ENCODE results near the gene MRPL55.
A peak's percentile ranks its signal among the peaks of the same experiment; 100 is the strongest.

The MRPL55 gene

DNA sequence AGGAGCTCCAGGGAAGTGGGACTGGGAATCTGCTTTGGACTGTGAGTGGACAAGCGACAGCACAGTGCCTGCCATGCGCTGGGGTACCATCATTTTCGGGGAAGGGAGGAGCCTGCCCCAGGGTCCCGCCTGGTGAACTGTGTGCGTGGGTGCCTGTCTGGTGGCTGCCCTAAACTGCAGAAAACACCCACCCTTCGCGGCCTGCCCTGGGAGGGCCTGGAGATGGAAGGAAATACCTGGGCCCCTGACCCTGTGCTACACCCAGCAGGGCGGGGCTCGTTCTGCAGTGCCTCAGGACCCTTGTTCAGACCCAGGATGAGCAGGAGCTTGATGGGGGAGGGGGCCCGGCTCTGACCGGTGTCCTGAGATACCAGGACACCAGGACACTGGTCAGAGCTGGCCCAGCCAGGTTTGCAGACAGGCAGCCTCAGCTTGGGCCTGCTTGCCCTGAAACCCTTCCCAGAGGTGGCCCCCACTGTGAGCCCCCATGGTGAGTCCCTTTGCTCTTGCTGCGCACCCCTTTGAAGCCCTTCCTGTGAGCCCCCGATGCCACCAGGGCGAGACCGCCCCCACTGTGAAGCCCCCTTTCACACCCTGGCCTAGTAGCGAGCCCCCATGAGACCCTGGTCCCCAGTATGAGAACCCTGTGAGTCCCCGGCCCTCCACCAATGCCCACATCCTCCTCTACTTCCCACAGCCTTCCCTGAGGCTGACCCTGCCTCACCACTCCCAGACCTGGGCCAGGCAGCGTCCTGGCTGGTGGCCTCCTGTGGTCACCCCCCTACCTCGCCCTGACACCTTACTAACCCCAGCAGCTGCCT lies 43.2 kb upstream of the MRPL55 start:
- Histone ChIP-seq H3K4me1 (ENCODE audit: insufficient read depth, low read length) (0 out of 2 replicates have a peak, but pooled peaks cover 5% of the 10 kb centered on the region), H3K27ac (ENCODE audit: low read depth, low read length) (no peak overlapping the region), H3K9me3 (ENCODE audit: insufficient read depth, low read depth, low read length) (no peaks in the 10 kb centered on the region), H3K9ac (ENCODE audit: low read depth, low read length) (no peak overlapping the region), H3K36me3 (ENCODE audit: insufficient read depth, low read length) (no peaks in the 10 kb centered on the region), H3K27me3 (ENCODE audit: insufficient read depth, low read length) (no peaks in the 10 kb centered on the region), H3K4me3 (ENCODE audit: low read length) (no peak overlapping the region)
- 94% methylated on average over 19 of the region's 19 CpGs for WGBS

GRCh38 chr1:228151180-228151925 lies 42.3 kb upstream of the MRPL55 start:
- H3K4me1 ChIP-seq (ENCODE audit: insufficient read depth, low read length) = 0 out of 2 replicates have a peak, but pooled peaks cover 5% of the 10 kb centered on the region
- H3K9me3 ChIP-seq (ENCODE audit: insufficient read depth, low read depth, low read length) = no peaks in the 10 kb centered on the region
- H3K4me3 ChIP-seq (ENCODE audit: low read length) = no peak overlapping the region
- H3K9ac ChIP-seq (ENCODE audit: low read depth, low read length) = peak overlapping the region; percentile 41; the same call in 1 of the 2 replicates
- WGBS = 93% methylated on average over 12 of the region's 12 CpGs
- no peak overlapping the region for H3K27ac ChIP-seq (ENCODE audit: low read depth, low read length)
- 0 out of 2 replicates have a peak, but pooled peaks cover 3% of the 10 kb centered on the region for H3K36me3 ChIP-seq (ENCODE audit: insufficient read depth, low read length)
- no peaks in the 10 kb centered on the region for H3K27me3 ChIP-seq (ENCODE audit: insufficient read depth, low read length)

DNA sequence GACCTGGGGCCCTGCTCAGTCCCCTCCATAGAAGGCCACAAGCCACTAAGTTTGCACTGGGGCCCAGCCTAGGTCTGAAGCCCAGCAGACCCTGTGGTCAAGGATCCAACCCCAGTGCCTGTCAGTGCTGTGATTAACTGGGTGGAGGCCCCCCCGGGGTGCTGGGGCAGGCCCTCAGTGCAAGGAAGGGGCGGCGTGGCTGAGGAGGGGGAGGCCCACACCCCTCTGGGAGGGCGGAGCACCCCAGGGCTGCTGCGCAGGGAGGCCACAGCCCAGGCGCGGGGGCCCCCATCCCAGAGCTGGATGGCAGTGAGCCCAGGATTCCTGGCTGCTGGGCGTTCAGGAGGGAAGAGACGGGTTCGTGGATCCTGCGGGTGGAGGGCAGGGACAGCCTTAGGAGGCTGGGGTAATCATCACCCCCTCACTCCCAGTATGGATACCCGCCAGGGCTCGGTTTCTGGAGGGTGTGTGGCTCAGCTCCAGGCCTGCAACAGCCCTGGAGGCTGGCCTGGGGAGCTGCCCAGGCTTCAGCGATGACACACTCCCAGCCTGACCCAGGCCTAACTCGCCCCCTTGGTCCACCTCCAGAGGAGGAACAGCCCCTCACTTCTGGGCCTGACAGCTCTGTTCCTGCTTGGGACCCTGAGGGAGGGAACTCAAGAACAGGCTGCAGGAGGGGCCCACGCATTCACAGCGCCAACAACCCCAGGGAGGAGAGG lies 41.5 kb upstream of the MRPL55 start:
- no peak overlapping the region for H3K27ac ChIP-seq (ENCODE audit: low read depth, low read length)
- WGBS = 86% methylated on average over 17 of the region's 17 CpGs
- H3K27me3 ChIP-seq (ENCODE audit: insufficient read depth, low read length) = no peaks in the 10 kb centered on the region
- H3K4me1 ChIP-seq (ENCODE audit: insufficient read depth, low read length) = 0 out of 2 replicates have a peak, but pooled peaks cover 5% of the 10 kb centered on the region
- H3K9ac ChIP-seq (ENCODE audit: low read depth, low read length) = peak overlapping the region; percentile 41; the same call in 1 of the 2 replicates
- 0 out of 2 replicates have a peak, but pooled peaks cover 4% of the 10 kb centered on the region for H3K36me3 ChIP-seq (ENCODE audit: insufficient read depth, low read length)
- no peaks in the 10 kb centered on the region for H3K9me3 ChIP-seq (ENCODE audit: insufficient read depth, low read depth, low read length)
- no peak overlapping the region for H3K4me3 ChIP-seq (ENCODE audit: low read length)

DNA sequence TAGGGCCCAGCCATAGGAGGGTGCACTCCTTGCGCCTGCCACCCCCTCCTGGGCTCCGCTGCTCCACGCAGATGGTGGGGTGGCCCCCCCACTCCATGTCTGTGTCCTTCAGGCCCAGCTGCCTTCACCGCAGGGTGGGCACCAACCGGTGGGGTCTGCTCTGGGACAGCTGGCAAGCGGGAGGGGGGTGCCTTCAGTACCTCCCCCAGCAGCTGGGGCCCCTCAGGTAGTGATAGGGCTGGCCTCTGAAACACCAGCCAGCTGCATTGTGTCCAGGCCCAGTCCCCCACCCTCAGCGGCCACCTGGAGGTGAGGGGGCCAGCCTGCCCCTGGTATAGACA lies 41.0 kb upstream of the MRPL55 start:
- Histone ChIP-seq H3K4me3 (ENCODE audit: low read length) (no peak overlapping the region), H3K27ac (ENCODE audit: low read depth, low read length) (no peak overlapping the region), H3K27me3 (ENCODE audit: insufficient read depth, low read length) (no peaks in the 10 kb centered on the region), H3K9ac (ENCODE audit: low read depth, low read length) (no peak overlapping the region; the same call in 1 of the 2 replicates), H3K4me1 (ENCODE audit: insufficient read depth, low read length) (0 out of 2 replicates have a peak, but pooled peaks cover 5% of the 10 kb centered on the region), H3K9me3 (ENCODE audit: insufficient read depth, low read depth, low read length) (no peaks in the 10 kb centered on the region), H3K36me3 (ENCODE audit: insufficient read depth, low read length) (0 out of 2 replicates have a peak, but pooled peaks cover 4% of the 10 kb centered on the region)
- 92% methylated on average over 7 of the region's 7 CpGs for WGBS

GRCh38 chr1:228149406-228150119 lies 40.5 kb upstream of the MRPL55 start, which contains the start of gene GJC2:
GJC2 (plus strand) TSS chr1:228149930; CDS start chr1:228157759, 7,829 bp downstream.
- Histone ChIP-seq H3K36me3 (ENCODE audit: insufficient read depth, low read length) (0 out of 2 replicates have a peak, but pooled peaks cover 4% of the 10 kb centered on the region), H3K4me1 (ENCODE audit: insufficient read depth, low read length) (0 out of 2 replicates have a peak, but pooled peaks cover 5% of the 10 kb centered on the region), H3K9ac (ENCODE audit: low read depth, low read length) (peak within 1 kb of the TSS; percentile 52), H3K27ac (ENCODE audit: low read depth, low read length) (peak within 1 kb of the TSS; percentile 18; the same call in 1 of the 2 replicates), H3K4me3 (ENCODE audit: low read length) (no peak within 1 kb of the TSS), H3K9me3 (ENCODE audit: insufficient read depth, low read depth, low read length) (no peaks in the 10 kb centered on the region), H3K27me3 (ENCODE audit: insufficient read depth, low read length) (no peaks in the 10 kb centered on the region)
- 43% methylated on average over 17 of the region's 17 CpGs for WGBS

GRCh38 chr1:228148935-228149405 lies 39.9 kb upstream of the MRPL55 start:
- 0 out of 2 replicates have a peak, but pooled peaks cover 4% of the 10 kb centered on the region for H3K36me3 ChIP-seq (ENCODE audit: insufficient read depth, low read length)
- 89% methylated on average over 8 of the region's 8 CpGs for WGBS
- H3K27ac ChIP-seq (ENCODE audit: low read depth, low read length) = peak overlapping the region; percentile 18; the same call in 1 of the 2 replicates

DNA sequence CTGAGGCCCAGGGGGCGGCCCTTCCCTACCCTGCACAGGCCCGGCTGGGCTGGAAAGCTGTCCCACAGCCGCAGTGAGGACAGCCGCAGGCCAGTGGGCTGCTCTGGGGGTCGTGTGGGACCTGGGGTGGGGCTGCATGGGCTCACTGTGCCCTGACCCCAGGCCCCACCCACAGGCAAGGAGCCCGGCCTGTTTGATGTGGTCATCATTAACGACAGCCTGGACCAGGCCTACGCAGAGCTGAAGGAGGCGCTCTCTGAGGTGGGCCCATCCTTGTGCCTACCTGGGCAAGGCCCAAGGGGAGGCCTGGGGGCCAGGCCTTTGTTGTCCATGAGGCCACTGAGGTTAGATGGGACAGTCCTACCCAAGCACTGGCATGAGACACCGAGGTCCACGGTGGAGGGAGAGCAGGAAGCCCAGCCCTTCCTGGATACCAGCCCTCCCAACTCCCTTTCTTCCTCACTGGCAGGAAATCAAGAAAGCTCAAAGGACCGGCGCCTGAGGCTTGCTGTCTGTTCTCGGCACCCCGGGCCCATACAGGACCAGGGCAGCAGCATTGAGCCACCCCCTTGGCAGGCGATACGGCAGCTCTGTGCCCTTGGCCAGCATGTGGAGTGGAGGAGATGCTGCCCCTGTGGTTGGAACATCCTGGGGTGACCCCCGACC lies 39.2 kb upstream of the MRPL55 start:
- H3K27ac ChIP-seq (ENCODE audit: low read depth, low read length) = no peak overlapping the region
- H3K4me1 ChIP-seq (ENCODE audit: insufficient read depth, low read length) = 0 out of 2 replicates have a peak, but pooled peaks cover 5% of the 10 kb centered on the region
- H3K9me3 ChIP-seq (ENCODE audit: insufficient read depth, low read depth, low read length) = no peaks in the 10 kb centered on the region
- 91% methylated on average over 18 of the region's 18 CpGs for WGBS
- H3K9ac ChIP-seq (ENCODE audit: low read depth, low read length) = no peak overlapping the region
- 0 out of 2 replicates have a peak, but pooled peaks cover 4% of the 10 kb centered on the region for H3K36me3 ChIP-seq (ENCODE audit: insufficient read depth, low read length)
- H3K27me3 ChIP-seq (ENCODE audit: insufficient read depth, low read length) = no peaks in the 10 kb centered on the region
- no peak overlapping the region for H3K4me3 ChIP-seq (ENCODE audit: low read length)

More at GRCh38 chr1:228148935-228149405, 39.9 kb upstream of the MRPL55 start:
- Histone ChIP-seq H3K9ac (ENCODE audit: low read depth, low read length) (peak overlapping the region; percentile 52), H3K4me1 (ENCODE audit: insufficient read depth, low read length) (0 out of 2 replicates have a peak, but pooled peaks cover 5% of the 10 kb centered on the region), H3K9me3 (ENCODE audit: insufficient read depth, low read depth, low read length) (no peaks in the 10 kb centered on the region), H3K4me3 (ENCODE audit: low read length) (no peak overlapping the region), H3K27me3 (ENCODE audit: insufficient read depth, low read length) (no peaks in the 10 kb centered on the region)

DNA sequence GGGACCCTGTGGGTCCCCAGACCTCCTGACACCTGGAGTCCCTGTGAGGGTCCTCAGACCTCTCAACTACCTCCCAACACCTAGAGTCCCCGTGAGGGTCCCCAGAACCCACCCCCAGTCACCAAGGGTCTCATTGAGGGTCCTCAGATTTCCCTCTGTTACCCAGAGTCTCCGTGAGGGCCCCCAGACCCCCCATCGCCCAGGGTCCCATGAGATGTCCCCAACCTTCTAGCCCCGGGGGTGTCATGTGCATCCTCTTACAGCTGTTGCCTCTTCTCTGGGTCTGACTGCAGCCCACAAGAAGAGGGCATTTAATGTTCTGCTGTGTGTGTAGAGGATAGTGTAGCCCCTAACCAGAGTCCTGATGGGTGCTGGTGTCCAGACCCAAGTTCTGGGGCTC lies 38.7 kb upstream of the MRPL55 start:
- Histone ChIP-seq H3K4me1 (ENCODE audit: insufficient read depth, low read length) (0 out of 2 replicates have a peak, but pooled peaks cover 5% of the 10 kb centered on the region), H3K4me3 (ENCODE audit: low read length) (no peak overlapping the region), H3K36me3 (ENCODE audit: insufficient read depth, low read length) (0 out of 2 replicates have a peak, but pooled peaks cover 4% of the 10 kb centered on the region), H3K27me3 (ENCODE audit: insufficient read depth, low read length) (no peaks in the 10 kb centered on the region), H3K27ac (ENCODE audit: low read depth, low read length) (no peak overlapping the region), H3K9ac (ENCODE audit: low read depth, low read length) (no peak overlapping the region), H3K9me3 (ENCODE audit: insufficient read depth, low read depth, low read length) (no peaks in the 10 kb centered on the region)
- WGBS = 86% methylated on average over 4 of the region's 4 CpGs

DNA sequence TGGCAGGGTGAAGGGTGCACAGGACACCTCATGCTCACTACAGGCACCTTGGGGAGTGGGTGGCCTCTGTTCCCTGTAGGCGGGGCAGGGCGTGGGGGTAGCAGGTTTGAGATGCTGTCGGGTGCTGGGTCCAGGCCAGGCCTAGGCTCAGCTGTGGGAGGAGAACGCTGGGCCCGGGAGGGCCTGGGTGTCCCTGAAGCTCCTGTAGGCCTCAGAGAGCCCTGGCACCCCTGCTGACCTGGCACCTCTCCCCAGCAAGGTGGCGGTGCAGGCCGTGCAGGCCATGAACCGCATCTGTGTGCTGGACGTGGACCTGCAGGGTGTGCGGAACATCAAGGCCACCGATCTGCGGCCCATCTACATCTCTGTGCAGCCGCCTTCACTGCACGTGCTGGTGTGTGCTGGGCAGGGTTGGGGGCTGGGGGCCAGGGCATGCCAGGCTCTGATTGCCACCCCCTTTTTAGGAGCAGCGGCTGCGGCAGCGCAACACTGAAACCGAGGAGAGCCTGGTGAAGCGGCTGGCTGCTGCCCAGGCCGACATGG lies 38.1 kb upstream of the MRPL55 start:
- Histone ChIP-seq H3K4me1 (ENCODE audit: insufficient read depth, low read length) (0 out of 2 replicates have a peak, but pooled peaks cover 5% of the 10 kb centered on the region), H3K9me3 (ENCODE audit: insufficient read depth, low read depth, low read length) (no peaks in the 10 kb centered on the region), H3K4me3 (ENCODE audit: low read length) (no peak overlapping the region), H3K27ac (ENCODE audit: low read depth, low read length) (no peak overlapping the region), H3K27me3 (ENCODE audit: insufficient read depth, low read length) (no peaks in the 10 kb centered on the region), H3K36me3 (ENCODE audit: insufficient read depth, low read length) (0 out of 2 replicates have a peak, but pooled peaks cover 4% of the 10 kb centered on the region), H3K9ac (ENCODE audit: low read depth, low read length) (no peak overlapping the region)
- WGBS = 96% methylated on average over 20 of the region's 20 CpGs
